ENCODE measurements around the gene MYBPH.

Gene MYBPH

GRCh38 chr1:203166192-203166940 lies 9.3 kb downstream of the MYBPH start:
- no peak for DNase-seq (ENCODE audit: low spot score)

- DNase-seq (ENCODE audit: low spot score), result no peak
Observed at GRCh38 chr1:203165800-203166161, 9.8 kb downstream of the MYBPH start.

GRCh38 chr1:203165101-203165799 lies 10.4 kb downstream of the MYBPH start:
- no peak for DNase-seq (ENCODE audit: low spot score)

GRCh38 chr1:203163891-203164635 lies 11.6 kb downstream of the MYBPH start:
- DNase-seq (ENCODE audit: low spot score), result no peak

GRCh38 chr1:203162403-203162802 lies 13.2 kb downstream of the MYBPH start:
- no peak for DNase-seq (ENCODE audit: low spot score)

GRCh38 chr1:203161703-203162102 lies 13.9 kb downstream of the MYBPH start:
- no peak for DNase-seq (ENCODE audit: low spot score)

- DNase-seq (ENCODE audit: low spot score), result no peak
Observed at GRCh38 chr1:203161175-203161574, 14.5 kb downstream of the MYBPH start.

GRCh38 chr1:203159844-203160243 lies 15.8 kb downstream of the MYBPH start:
- DNase-seq (ENCODE audit: low spot score), result no peak

GRCh38 chr1:203158960-203159665 lies 16.5 kb downstream of the MYBPH start:
- DNase-seq (ENCODE audit: low spot score), result no peak

- DNase-seq (ENCODE audit: low spot score), result no peak
Observed at GRCh38 chr1:203158423-203158822, 17.2 kb downstream of the MYBPH start.

- no peak for DNase-seq (ENCODE audit: low spot score)
Observed at GRCh38 chr1:203156280-203156679, 19.3 kb downstream of the MYBPH start.

- DNase-seq (ENCODE audit: low spot score), result no peak
Observed at GRCh38 chr1:203153989-203154821, 21.4 kb downstream of the MYBPH start.

- DNase-seq (ENCODE audit: low spot score), result no peak
Observed at GRCh38 chr1:203153051-203153988, 22.3 kb downstream of the MYBPH start.

- DNase-seq (ENCODE audit: low spot score), result no peak
Observed at GRCh38 chr1:203152158-203153034, 23.2 kb downstream of the MYBPH start.

- DNase-seq (ENCODE audit: low spot score), result no peak
Observed at GRCh38 chr1:203151362-203152157, 24.1 kb downstream of the MYBPH start.

- no peak for DNase-seq (ENCODE audit: low spot score)
Observed at GRCh38 chr1:203150511-203151297, 24.9 kb downstream of the MYBPH start.

- DNase-seq (ENCODE audit: low spot score), result no peak
Observed at GRCh38 chr1:203149188-203149840, 26.3 kb downstream of the MYBPH start.
